ENCODE results near the gene KCNJ9.

KCNJ9 gene

GRCh38 chr1:160098852-160099561 is 17.7 kb downstream of the KCNJ9 start:
- no peak for TF ChIP-seq CTCF (conservative IDR thresholded peaks at IDR 0.05; ENCODE audit: low read depth, low read length)

GRCh38 chr1:160099716-160100375 is 18.5 kb downstream of the KCNJ9 start:
- H3K4me3 ChIP-seq (ENCODE audit: low read depth, low read length), result no peak overlapping the region
- DNase-seq (ENCODE audit: low read depth), result no peak
- no peak for TF ChIP-seq CTCF (conservative IDR thresholded peaks at IDR 0.05; ENCODE audit: low read depth, low read length)

More at GRCh38 chr1:160098852-160099561, 17.7 kb downstream of the KCNJ9 start:
- peak; percentile 95 for DNase-seq (ENCODE audit: low read depth)
- peak overlapping the region; percentile 56 for H3K4me3 ChIP-seq (ENCODE audit: low read depth, low read length)

GRCh38 chr1:160101037-160101716 is 19.8 kb downstream of the KCNJ9 start:
- TF ChIP-seq CTCF (conservative IDR thresholded peaks at IDR 0.05; ENCODE audit: low read depth, low read length), result peak; percentile 91
- H3K4me3 ChIP-seq (ENCODE audit: low read depth, low read length), result no peak overlapping the region

GRCh38 chr1:160101717-160102522 is 20.6 kb downstream of the KCNJ9 start:
- DNase-seq (ENCODE audit: low read depth), result peak; percentile 59
- no peak for TF ChIP-seq CTCF (conservative IDR thresholded peaks at IDR 0.05; ENCODE audit: low read depth, low read length)
- H3K4me3 ChIP-seq (ENCODE audit: low read depth, low read length), result no peak overlapping the region

More at GRCh38 chr1:160101037-160101716, 19.8 kb downstream of the KCNJ9 start:
- peak; percentile 69 for DNase-seq (ENCODE audit: low read depth)

GRCh38 chr1:160103658-160104408 is 22.5 kb downstream of the KCNJ9 start:
- no peak for TF ChIP-seq CTCF (conservative IDR thresholded peaks at IDR 0.05; ENCODE audit: low read depth, low read length)
- H3K4me3 ChIP-seq (ENCODE audit: low read depth, low read length), result no peak overlapping the region
- DNase-seq (ENCODE audit: low read depth), result no peak

- no peak for DNase-seq (ENCODE audit: low read depth)
- no peak overlapping the region for H3K4me3 ChIP-seq (ENCODE audit: low read depth, low read length)
- TF ChIP-seq CTCF (conservative IDR thresholded peaks at IDR 0.05; ENCODE audit: low read depth, low read length), result no peak
These were observed 23.1 kb downstream of the KCNJ9 start for GRCh38 chr1:160104486-160104885.
